Superior temporal gyrus (tissue), 1 donor: ENCODE data around the gene PTK6.

Experiments used
- DNase-seq: peaks from one replicate; pipeline ENCODE4 v3.0.0-alpha.2; 2016; ENCODE audit errors: extremely low spot score

The PTK6 gene

GRCh38 chr20:63508072-63508768 lies 29.0 kb downstream of the PTK6 start:
- no peak for DNase-seq

- DNase-seq, result no peak
Observed at GRCh38 chr20:63507083-63507743, 30.0 kb downstream of the PTK6 start.

GRCh38 chr20:63505723-63506122 lies 31.5 kb downstream of the PTK6 start:
- DNase-seq, result no peak

GRCh38 chr20:63505281-63505680 lies 31.9 kb downstream of the PTK6 start:
- DNase-seq, result no peak

- DNase-seq, result no peak
Observed at GRCh38 chr20:63504642-63505041, 32.5 kb downstream of the PTK6 start.

- no peak for DNase-seq
Observed at GRCh38 chr20:63503524-63503923, 33.7 kb downstream of the PTK6 start.

- no peak for DNase-seq
Observed at GRCh38 chr20:63502671-63503172, 34.5 kb downstream of the PTK6 start.

GRCh38 chr20:63501818-63502670 lies 35.1 kb downstream of the PTK6 start:
- DNase-seq, result peak; percentile 73

GRCh38 chr20:63500902-63501817 lies 36.0 kb downstream of the PTK6 start:
- DNase-seq, result no peak

GRCh38 chr20:63500151-63500901 lies 36.9 kb downstream of the PTK6 start:
- DNase-seq, result no peak

GRCh38 chr20:63499338-63499969 lies 37.7 kb downstream of the PTK6 start:
- DNase-seq, result no peak

GRCh38 chr20:63498960-63499337 lies 38.2 kb downstream of the PTK6 start, which contains the start of gene EEF1A2:
Gene EEF1A2, minus strand, starts transcription at chr20:63499083. Its CDS starts 1,320 bp downstream, at chr20:63497763.
- no peak for DNase-seq

GRCh38 chr20:63497946-63498935 lies 38.9 kb downstream of the PTK6 start:
- DNase-seq, result no peak

- no peak for DNase-seq
Observed at GRCh38 chr20:63497138-63497945, 39.8 kb downstream of the PTK6 start.

GRCh38 chr20:63496596-63497120 lies 40.5 kb downstream of the PTK6 start:
- DNase-seq, result no peak

- DNase-seq, result peak; percentile 81
Observed at GRCh38 chr20:63495741-63496595, 41.2 kb downstream of the PTK6 start.
